Measurements from ENCODE around the gene FAM184B.

Gene FAM184B

DNA sequence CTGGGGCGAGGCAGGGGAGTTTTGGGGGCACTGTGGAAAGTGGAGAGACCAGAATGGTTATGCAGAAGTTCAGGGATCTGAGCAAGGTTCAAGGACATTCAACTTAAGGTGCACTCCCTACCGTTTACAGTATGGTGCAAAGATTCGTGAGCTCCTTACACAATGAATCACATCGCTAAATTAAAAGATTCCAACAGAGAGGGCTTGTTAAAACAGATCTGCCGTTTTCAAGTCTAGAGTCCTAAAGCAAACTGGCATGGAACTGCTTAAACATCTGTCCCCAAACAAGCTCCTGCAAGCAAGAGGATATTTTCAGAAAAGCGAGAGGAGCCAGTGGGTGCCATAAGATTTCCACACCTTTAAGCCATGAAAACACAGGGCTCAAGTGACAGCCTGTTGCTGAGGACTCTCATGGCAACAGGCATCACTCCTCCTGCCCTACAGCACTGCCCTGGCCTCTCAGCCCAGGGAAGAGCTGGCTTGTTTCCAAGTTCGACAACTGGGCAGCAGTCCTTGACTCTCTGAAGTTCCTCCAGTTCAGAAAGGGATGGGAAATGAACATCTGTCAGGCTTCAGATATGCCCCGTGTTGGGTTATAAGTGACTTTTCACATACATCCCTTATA, 10.0 kb downstream of the FAM184B start:
- Histone ChIP-seq H3K4me3 (ENCODE audit: low read length) (no peak overlapping the region), H3K27me3 (ENCODE audit: control insufficient read depth, insufficient read depth, low read length) (no peaks in the 10 kb centered on the region), H3K36me3 (ENCODE audit: control insufficient read depth, low read depth, low read length) (no peaks in the 10 kb centered on the region), H3K27ac (ENCODE audit: low read length) (no peak overlapping the region), H3K9ac (ENCODE audit: low read length) (no peak overlapping the region), H3K4me1 (ENCODE audit: control insufficient read depth, low read depth, low read length) (no peaks in the 10 kb centered on the region), H3K9me3 (ENCODE audit: control insufficient read depth, low read depth, low read length) (no peaks in the 10 kb centered on the region)

DNA sequence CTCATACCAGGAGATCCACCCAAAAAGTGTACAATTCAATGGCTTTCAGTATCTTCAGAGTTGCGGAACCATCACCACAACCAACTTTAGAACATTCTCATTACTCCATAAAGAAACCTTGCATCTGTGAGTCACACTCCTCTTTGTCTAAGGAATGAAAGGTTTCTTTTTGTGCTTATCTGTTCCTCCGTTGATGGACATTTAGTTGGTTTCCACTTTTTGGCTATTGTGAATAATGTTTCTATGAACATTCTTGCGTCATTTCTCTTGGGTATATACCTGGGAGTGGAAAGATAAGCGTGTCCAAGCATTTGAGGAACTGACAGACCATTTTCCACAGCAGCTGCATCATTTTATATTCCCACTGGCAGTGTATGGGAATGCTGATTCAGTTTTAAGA, 10.6 kb downstream of the FAM184B start:
- H3K4me1 ChIP-seq (ENCODE audit: control insufficient read depth, low read depth, low read length): no peaks in the 10 kb centered on the region
- H3K9ac ChIP-seq (ENCODE audit: low read length): no peak overlapping the region
- no peak overlapping the region for H3K4me3 ChIP-seq (ENCODE audit: low read length)
- no peaks in the 10 kb centered on the region for H3K36me3 ChIP-seq (ENCODE audit: control insufficient read depth, low read depth, low read length)
- no peak overlapping the region for H3K27ac ChIP-seq (ENCODE audit: low read length)
- H3K9me3 ChIP-seq (ENCODE audit: control insufficient read depth, low read depth, low read length): no peaks in the 10 kb centered on the region
- H3K27me3 ChIP-seq (ENCODE audit: control insufficient read depth, insufficient read depth, low read length): no peaks in the 10 kb centered on the region

DNA sequence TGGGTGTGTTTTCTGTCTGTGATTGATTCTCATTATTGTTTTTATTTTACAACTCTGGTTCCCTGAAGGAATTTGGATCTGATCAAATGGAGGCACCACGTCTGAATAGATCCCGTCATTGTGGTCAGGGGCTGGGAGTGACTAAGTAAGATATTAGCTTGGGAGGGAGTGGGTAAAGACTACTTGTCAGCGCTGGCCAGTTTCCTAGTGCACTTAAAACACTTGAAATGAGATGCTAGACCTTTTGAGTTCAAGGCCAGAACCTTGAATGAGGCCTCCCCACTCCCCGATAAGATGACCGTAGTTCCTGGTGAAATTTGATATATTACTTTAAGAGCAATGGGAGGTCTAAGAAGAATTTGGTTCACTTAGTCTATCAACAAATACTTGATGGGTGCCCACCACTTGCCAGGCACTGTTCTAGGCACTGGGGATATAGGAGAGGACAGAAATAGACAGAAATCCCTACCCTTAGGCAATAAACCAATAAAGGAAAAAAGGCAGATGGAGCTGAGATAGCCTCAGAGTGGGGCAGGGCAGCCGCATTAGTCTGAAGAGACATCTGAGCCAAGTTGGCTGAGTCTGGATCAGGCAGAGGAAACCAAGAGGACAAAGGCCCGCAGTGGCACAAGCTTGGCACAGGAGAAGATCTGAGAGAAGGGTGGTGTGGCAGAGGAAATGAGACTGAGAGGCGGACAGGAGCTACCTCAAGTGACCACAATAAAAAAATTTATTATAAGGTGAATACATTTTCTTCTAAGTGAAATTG, 11.8 kb downstream of the FAM184B start:
- Histone ChIP-seq H3K27ac (ENCODE audit: low read length) (no peak overlapping the region), H3K36me3 (ENCODE audit: control insufficient read depth, low read depth, low read length) (no peaks in the 10 kb centered on the region), H3K27me3 (ENCODE audit: control insufficient read depth, insufficient read depth, low read length) (no peaks in the 10 kb centered on the region), H3K9me3 (ENCODE audit: control insufficient read depth, low read depth, low read length) (no peaks in the 10 kb centered on the region), H3K4me1 (ENCODE audit: control insufficient read depth, low read depth, low read length) (no peaks in the 10 kb centered on the region), H3K4me3 (ENCODE audit: low read length) (no peak overlapping the region), H3K9ac (ENCODE audit: low read length) (no peak overlapping the region)

DNA sequence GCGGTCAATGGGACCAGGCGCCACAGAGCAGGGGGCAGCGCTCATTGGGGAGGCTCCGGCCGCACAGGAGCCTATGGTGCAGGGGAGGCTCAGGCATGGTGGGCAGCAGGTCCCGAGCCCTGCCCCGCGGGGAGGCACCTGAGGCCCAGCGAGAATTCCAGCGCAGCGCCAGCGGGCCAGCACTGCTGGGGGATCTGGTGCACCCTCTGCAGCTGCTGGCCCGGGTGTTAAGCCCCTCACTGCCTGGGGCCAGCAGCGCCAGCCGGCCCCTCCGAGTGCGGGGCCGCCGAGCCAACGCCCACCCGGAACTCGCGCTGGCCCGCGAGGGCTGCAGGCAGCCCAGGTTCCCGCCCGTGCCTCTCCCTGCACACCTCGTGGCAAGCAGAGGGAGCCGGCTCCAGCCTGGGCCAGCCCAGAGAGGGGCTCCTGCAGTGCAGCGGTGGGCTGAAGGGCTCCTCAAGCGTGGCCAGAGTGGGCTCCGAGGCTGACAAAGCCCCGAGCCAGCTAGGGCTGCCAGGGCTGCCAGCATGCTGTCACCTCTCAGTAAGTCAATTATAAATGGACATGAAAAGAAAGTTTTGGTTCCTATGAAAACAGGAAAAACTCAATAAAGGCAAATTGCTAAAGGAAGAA, 14.5 kb downstream of the FAM184B start:
- Histone ChIP-seq H3K4me3 (ENCODE audit: low read length) (no peak overlapping the region), H3K4me1 (ENCODE audit: control insufficient read depth, low read depth, low read length) (no peaks in the 10 kb centered on the region), H3K27me3 (ENCODE audit: control insufficient read depth, insufficient read depth, low read length) (no peaks in the 10 kb centered on the region), H3K9ac (ENCODE audit: low read length) (no peak overlapping the region), H3K36me3 (ENCODE audit: control insufficient read depth, low read depth, low read length) (no peaks in the 10 kb centered on the region), H3K9me3 (ENCODE audit: control insufficient read depth, low read depth, low read length) (no peaks in the 10 kb centered on the region), H3K27ac (ENCODE audit: low read length) (no peak overlapping the region)

DNA sequence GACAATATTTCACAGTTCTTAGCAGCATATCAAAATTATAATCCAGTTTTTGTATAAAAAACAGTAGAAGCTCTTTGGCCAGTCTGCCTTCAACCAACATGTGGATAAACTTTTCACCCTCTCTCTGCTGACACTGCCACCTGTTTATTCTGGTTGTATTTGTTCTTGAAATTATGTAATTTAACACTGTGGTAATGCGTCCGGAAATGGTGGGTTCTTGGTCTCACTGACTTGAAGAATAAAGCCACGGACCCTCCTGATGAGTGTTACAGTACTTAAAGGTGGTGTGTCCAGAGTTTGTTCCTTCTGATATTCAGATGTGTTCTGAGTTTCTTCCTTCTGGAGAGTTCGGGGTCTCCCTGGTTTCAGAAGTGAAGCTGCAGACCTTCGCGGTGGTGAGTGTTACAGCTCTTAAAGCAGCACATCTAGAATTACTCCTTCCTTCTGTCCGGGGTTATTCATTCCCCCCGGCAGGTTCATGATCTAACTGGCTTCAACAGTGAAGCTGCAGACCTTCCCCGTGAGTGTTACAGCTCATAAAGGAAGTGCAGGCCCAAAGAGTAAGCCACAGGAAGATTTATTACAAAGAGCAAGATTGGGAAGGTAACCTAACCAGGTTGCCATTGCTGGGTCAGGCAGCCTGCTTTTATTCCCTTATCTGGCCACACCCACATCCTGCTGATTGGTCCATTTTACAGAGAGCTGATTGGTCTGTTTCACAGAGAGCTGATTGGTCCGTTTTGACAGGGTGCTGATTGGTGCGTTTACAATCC, 15.7 kb downstream of the FAM184B start:
- Histone ChIP-seq H3K4me1 (ENCODE audit: control insufficient read depth, low read depth, low read length) (peaks cover 2% of the 10 kb centered on the region), H3K9ac (ENCODE audit: low read length) (no peak overlapping the region), H3K27ac (ENCODE audit: low read length) (no peak overlapping the region), H3K27me3 (ENCODE audit: control insufficient read depth, insufficient read depth, low read length) (no peaks in the 10 kb centered on the region), H3K36me3 (ENCODE audit: control insufficient read depth, low read depth, low read length) (no peaks in the 10 kb centered on the region), H3K4me3 (ENCODE audit: low read length) (no peak overlapping the region), H3K9me3 (ENCODE audit: control insufficient read depth, low read depth, low read length) (no peaks in the 10 kb centered on the region)

DNA sequence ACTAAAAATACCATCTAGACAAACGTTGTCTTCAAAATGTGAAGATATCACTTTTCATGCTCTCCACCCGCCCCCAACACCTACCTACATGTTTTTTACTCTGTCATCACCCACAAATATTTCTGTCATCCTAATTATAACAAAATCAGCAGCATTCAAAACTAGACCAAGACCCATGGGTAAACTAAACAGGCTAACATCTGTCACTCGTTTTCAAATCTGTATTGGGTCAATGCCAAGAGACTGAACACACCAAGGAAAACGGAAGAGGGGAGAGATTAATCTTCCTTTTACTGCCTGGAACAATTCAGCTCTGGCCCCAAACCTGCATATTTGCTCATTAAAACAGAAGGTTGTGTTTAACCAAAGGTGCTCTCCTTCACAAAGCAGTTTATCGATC, 17.5 kb downstream of the FAM184B start:
- H3K9ac ChIP-seq (ENCODE audit: low read length): no peak overlapping the region
- H3K27me3 ChIP-seq (ENCODE audit: control insufficient read depth, insufficient read depth, low read length): no peaks in the 10 kb centered on the region
- H3K4me1 ChIP-seq (ENCODE audit: control insufficient read depth, low read depth, low read length): peaks cover 6% of the 10 kb centered on the region
- H3K36me3 ChIP-seq (ENCODE audit: control insufficient read depth, low read depth, low read length): no peaks in the 10 kb centered on the region
- H3K4me3 ChIP-seq (ENCODE audit: low read length): no peak overlapping the region
- no peaks in the 10 kb centered on the region for H3K9me3 ChIP-seq (ENCODE audit: control insufficient read depth, low read depth, low read length)
- no peak overlapping the region for H3K27ac ChIP-seq (ENCODE audit: low read length)

DNA sequence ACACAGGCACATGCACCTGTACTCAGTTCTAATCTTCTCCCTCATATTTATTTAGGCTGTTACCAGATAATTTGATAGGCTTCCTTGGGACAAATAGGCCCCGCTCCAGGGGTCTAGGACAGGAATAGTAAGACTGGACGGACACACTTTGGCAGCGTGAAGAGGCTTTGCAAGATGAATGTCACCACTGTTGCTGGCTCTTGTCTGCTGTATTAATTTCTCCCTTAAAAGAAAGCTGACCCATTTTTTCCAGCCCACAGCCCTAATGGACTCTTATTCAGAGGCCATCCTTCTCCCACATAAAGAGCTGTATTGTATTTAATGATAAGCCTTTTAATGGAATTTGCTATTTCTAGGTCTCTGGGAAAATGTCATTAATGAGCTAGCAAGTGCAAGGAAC, 18.0 kb downstream of the FAM184B start:
- peaks cover 6% of the 10 kb centered on the region for H3K4me1 ChIP-seq (ENCODE audit: control insufficient read depth, low read depth, low read length)
- H3K4me3 ChIP-seq (ENCODE audit: low read length): no peak overlapping the region
- H3K27me3 ChIP-seq (ENCODE audit: control insufficient read depth, insufficient read depth, low read length): no peaks in the 10 kb centered on the region
- H3K9ac ChIP-seq (ENCODE audit: low read length): no peak overlapping the region
- H3K36me3 ChIP-seq (ENCODE audit: control insufficient read depth, low read depth, low read length): no peaks in the 10 kb centered on the region
- no peak overlapping the region for H3K27ac ChIP-seq (ENCODE audit: low read length)
- H3K9me3 ChIP-seq (ENCODE audit: control insufficient read depth, low read depth, low read length): no peaks in the 10 kb centered on the region

DNA sequence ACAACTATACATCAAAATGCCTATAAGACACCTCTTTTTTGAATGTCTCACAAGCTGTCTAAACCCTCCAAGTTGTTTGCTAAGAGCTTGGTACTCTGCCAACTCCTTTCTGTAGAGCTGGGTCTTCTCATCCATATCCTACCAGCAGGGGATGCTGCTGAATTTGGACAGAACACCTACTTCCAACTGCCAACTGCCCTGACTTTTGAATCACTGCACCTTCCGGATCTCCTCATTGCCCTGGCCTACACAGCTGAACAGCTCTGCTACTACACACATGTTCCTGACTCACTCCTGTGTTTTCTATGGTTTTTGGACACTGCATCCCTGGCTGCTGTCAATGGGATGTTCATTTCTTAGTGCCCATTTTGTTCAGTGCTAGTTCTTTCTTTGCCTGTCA, 18.7 kb downstream of the FAM184B start:
- Histone ChIP-seq H3K27ac (ENCODE audit: low read length) (no peak overlapping the region), H3K27me3 (ENCODE audit: control insufficient read depth, insufficient read depth, low read length) (no peaks in the 10 kb centered on the region)

DNA sequence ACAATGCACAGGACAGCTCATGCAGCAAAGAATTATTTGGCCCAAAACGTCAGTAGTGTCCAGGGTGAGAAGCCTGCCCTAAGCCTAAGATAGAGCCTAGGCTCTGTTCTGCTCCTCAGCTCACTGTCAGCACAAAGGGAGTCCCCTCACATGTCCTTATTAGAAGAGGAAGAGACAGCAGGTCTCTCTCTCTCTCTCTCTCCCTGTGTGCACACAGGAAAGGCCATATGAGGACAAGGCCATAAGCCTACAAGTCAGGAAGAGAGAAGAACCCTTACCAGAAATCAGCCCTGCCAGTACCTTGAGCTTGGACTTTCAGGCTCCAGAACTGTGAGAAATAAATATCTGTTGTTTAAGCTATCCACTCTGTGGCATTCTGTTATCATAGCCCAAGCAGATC, 20.4 kb downstream of the FAM184B start:
- no peak overlapping the region for H3K9ac ChIP-seq (ENCODE audit: low read length)
- no peak overlapping the region for H3K27ac ChIP-seq (ENCODE audit: low read length)
- no peaks in the 10 kb centered on the region for H3K9me3 ChIP-seq (ENCODE audit: control insufficient read depth, low read depth, low read length)
- no peaks in the 10 kb centered on the region for H3K36me3 ChIP-seq (ENCODE audit: control insufficient read depth, low read depth, low read length)
- H3K27me3 ChIP-seq (ENCODE audit: control insufficient read depth, insufficient read depth, low read length): no peaks in the 10 kb centered on the region
- H3K4me3 ChIP-seq (ENCODE audit: low read length): no peak overlapping the region
- peaks cover 6% of the 10 kb centered on the region for H3K4me1 ChIP-seq (ENCODE audit: control insufficient read depth, low read depth, low read length)

More for the DNA sequence above, 18.7 kb downstream of the FAM184B start:
- no peak overlapping the region for H3K9ac ChIP-seq (ENCODE audit: low read length)
- peaks cover 6% of the 10 kb centered on the region for H3K4me1 ChIP-seq (ENCODE audit: control insufficient read depth, low read depth, low read length)
- no peak overlapping the region for H3K4me3 ChIP-seq (ENCODE audit: low read length)
- no peaks in the 10 kb centered on the region for H3K9me3 ChIP-seq (ENCODE audit: control insufficient read depth, low read depth, low read length)
- H3K36me3 ChIP-seq (ENCODE audit: control insufficient read depth, low read depth, low read length): no peaks in the 10 kb centered on the region

DNA sequence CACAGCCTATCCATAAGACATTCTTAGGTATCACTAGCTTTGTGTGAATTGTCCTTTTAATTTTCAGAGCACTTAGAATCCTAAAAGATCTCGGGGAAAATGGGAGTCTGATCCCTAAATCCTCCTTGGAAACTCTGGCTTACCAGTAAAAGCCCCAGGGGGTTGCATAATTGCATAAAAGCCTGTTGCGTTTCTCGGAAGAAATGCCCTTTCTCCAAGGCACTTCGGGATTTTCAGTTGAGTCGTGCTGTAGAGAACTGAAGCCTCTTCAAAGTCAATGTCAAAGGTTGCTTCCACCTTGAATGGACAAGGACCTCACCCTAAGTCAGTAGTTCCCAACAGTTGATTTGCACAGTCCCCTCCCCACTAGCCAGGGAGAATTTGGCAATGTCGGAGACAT, 20.8 kb downstream of the FAM184B start:
- no peaks in the 10 kb centered on the region for H3K9me3 ChIP-seq (ENCODE audit: control insufficient read depth, low read depth, low read length)
- no peak overlapping the region for H3K4me3 ChIP-seq (ENCODE audit: low read length)
- no peaks in the 10 kb centered on the region for H3K27me3 ChIP-seq (ENCODE audit: control insufficient read depth, insufficient read depth, low read length)
- no peak overlapping the region for H3K27ac ChIP-seq (ENCODE audit: low read length)
- H3K4me1 ChIP-seq (ENCODE audit: control insufficient read depth, low read depth, low read length): peaks cover 6% of the 10 kb centered on the region
- H3K9ac ChIP-seq (ENCODE audit: low read length): no peak overlapping the region
- no peaks in the 10 kb centered on the region for H3K36me3 ChIP-seq (ENCODE audit: control insufficient read depth, low read depth, low read length)

DNA sequence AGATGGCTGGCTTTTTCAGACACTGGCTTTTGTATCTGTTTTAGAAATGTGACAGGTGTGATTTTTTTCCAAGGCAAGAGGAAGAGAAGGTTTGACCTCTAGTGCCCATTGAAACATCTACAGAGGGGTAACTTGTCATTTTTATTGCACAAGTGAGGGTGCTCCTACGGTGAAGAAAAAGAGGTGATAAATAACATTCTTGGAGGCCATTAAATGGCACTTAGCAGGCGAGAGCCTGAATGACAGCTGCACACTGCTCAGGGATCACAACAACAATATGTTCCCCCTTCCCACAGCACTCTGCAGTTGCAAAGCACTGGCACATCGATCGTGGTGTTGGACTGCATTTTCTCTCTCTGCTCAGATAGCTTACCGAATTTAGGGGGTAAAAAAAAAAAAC, 22.9 kb downstream of the FAM184B start:
- H3K4me1 ChIP-seq (ENCODE audit: control insufficient read depth, low read depth, low read length): peaks cover 6% of the 10 kb centered on the region
- H3K9ac ChIP-seq (ENCODE audit: low read length): no peak overlapping the region
- H3K9me3 ChIP-seq (ENCODE audit: control insufficient read depth, low read depth, low read length): no peaks in the 10 kb centered on the region
- no peaks in the 10 kb centered on the region for H3K27me3 ChIP-seq (ENCODE audit: control insufficient read depth, insufficient read depth, low read length)
- H3K36me3 ChIP-seq (ENCODE audit: control insufficient read depth, low read depth, low read length): no peaks in the 10 kb centered on the region
- H3K27ac ChIP-seq (ENCODE audit: low read length): no peak overlapping the region
- no peak overlapping the region for H3K4me3 ChIP-seq (ENCODE audit: low read length)
